ENCODE measurements around the gene CEP83.
A peak's percentile ranks its signal among the peaks of the same experiment; 100 is the strongest.
"Not testable (repeated sequence)": the region's sequence is repeated elsewhere in the genome, so short reads cannot be mapped to it uniquely, and the experiment has no call there.

Gene CEP83

DNA sequence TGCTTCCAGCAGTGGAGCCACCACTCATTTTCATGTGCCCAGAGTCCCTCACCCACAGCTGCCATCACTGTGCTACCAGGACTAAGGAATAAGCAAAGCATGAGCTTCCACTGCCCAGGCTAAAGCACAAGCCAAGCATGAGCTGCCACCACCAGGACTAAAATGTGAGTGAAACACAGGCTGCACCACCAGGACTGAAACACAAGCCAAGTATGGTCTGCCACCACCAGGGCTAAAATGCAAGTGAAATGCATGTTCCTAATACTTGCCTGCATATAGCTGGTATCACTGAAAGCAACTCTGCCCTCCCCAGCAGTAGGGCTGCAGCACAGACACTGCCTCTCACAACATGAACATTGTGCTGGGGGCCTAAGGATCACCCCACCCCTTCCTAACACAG lies 30.0 kb downstream of the CEP83 start:
- no peak for DNase-seq

DNA sequence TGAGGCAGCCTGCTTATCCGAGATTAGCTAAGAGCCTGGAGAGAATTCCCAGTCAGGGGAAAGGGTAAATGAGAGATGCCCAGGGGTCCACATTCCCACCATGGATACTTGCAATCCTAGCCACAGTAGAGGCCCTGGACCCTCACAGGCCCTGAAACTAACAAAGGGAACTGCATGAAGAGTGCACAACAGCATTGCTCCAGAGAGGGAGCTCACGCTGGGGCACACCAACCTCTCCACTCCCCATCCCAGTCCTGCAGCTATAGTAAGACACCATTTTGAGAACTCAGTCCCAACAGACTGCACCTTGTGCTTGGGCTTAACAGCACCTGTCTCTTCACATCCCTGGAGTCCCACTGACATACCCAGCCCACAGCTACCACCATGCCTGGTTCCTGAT lies 30.5 kb downstream of the CEP83 start:
- DNase-seq = no peak

- no peak for DNase-seq
Measured at GRCh38 chr12:94427501-94428381, 31.9 kb downstream of the CEP83 start.

DNA sequence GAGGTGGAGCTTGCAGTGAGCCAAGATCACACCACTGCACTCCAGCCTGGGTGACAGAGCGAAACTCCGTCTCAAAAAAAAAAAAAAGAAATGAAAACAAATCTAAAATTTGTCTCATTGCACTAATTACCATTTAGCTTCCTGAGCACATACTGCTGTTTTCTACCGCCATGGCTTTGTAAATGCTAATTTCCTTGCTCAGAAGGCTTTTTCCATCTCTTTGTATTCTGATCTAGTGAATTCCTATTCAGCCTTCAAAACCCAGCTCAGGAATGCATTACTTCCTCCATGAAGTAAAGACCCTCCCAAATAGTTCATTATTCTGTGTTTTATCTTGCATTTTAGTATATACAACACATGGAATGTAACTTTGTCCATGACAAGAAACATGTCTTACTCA lies 33.6 kb downstream of the CEP83 start:
- DNase-seq = no peak

DNA sequence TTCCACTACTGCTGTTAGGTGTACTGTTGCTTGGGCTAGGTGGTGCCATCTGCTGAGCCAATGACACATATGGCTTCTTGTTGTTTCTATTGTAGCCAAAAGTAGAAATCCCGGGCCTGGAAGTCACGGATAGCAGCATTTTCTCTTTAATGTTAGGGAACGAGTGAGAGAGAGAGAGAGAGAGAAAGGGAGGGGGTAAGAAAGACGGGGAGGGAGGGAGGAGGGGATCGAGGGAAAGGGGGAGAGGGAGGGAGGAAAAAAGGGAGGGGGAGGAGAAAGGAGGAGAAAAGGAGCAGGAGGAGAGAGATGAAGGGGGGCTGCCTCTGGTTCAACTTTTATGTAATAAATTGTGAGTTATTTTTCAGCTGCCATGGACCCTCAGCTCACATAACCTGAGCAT lies 34.8 kb downstream of the CEP83 start:
- DNase-seq = not testable (repeated sequence)

- no peak for DNase-seq
Measured at GRCh38 chr12:94421868-94422740, 37.6 kb downstream of the CEP83 start.

- DNase-seq = no peak
Measured at GRCh38 chr12:94418517-94418916, 41.1 kb downstream of the CEP83 start.

- no peak for DNase-seq
Measured at GRCh38 chr12:94416613-94417012, 43.1 kb downstream of the CEP83 start.

- DNase-seq = no peak
Measured at GRCh38 chr12:94415066-94415465, 44.6 kb downstream of the CEP83 start.

DNA sequence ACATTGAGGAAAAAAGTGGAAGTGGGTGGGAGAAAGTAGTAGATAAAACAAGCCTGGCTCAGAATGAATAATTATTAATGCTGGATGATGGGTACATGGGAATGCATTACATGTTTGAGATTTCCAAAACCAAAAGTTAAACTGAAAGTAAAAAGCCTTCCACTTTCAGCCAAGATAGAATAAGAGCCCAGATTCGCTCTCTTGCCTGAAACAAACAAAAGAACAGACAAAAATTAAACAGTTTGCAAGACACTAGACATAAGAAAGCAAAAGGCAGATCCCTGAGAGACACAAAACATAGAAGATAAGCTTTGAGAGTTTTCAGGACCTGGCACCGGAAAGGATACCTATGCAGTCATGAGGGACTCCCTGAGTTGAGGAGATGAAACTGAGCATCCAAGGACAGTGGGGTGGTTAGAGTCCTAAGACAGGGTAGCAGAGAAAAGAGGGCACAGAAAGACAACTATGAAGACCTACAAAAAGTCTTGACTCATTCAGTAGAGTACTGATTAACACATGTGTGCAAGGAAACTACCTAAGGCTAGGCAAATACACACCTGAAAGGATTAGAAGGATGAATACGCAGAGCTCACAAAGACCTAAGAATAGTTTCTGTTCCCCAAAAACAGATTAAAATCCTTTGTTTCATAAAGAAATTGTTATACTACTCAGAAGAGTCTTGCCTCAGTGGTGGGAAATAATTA lies 54.1 kb downstream of the CEP83 start:
- DNase-seq = no peak

DNA sequence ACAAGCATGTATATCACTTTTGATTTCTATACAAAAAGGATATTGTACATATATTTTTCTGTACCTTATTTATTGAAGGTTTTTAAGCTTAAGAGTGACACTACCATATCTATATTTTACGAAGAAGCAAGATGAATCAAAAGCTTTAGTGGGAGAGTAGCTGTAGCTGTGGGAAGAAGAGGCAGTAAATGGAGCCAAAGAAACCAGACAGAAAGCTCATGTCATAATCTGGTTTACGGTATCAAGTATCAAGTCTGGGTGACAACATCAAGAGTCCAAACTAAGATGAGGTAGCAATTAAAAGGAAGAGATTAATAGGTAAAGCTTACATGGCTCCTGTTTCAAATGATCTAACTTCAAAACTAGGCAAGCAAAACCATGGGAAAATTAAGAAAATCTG lies 54.8 kb downstream of the CEP83 start:
- no peak for DNase-seq

DNA sequence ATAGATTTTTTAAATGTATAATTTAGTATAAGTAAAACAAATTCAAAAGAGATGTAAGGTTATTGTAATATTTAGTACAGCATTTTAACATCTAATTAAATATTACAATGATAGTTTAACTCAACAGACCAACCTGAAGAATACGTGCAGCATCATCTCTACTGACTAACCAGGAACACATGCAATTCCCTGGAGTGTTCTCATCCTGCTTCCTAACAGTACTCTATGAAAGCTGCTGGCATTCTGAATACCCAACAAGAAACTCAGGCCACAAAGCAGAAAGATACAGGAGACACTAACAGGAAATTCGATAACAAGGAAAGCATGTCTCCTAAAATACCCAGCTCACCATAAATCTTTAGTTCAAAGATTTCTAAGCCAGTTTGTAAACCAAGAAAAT lies 58.3 kb downstream of the CEP83 start:
- DNase-seq = no peak

- DNase-seq = not testable (repeated sequence)
Measured at GRCh38 chr12:94398685-94399084, 61.0 kb downstream of the CEP83 start.

GRCh38 chr12:94397401-94397800 lies 62.3 kb downstream of the CEP83 start:
- no peak for DNase-seq

GRCh38 chr12:94396014-94396413 lies 63.7 kb downstream of the CEP83 start:
- not testable (repeated sequence) for DNase-seq

GRCh38 chr12:94390130-94390485 lies 69.6 kb downstream of the CEP83 start:
- DNase-seq = no peak

GRCh38 chr12:94389482-94390129 lies 70.1 kb downstream of the CEP83 start:
- not testable (repeated sequence) for DNase-seq

DNA sequence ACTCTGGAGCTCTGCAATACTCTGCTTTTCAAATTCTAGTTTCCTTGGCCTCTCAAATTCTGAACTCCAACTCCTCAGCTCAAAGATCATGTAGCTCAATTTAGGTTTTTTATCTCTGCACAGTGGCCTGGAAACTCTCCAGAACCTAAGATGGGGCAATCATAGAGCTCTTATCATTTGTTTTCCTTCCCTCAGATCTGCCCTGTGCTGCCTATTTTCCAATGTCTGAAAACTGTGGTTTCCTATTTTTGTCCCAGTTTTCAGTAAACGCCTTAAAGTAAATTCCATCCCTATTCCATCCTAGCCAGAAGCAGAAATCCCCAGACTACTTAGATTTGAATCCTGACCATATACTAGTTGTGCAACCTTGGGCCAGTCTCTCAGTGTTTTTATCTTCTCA lies 73.2 kb downstream of the CEP83 start:
- no peak for DNase-seq

DNA sequence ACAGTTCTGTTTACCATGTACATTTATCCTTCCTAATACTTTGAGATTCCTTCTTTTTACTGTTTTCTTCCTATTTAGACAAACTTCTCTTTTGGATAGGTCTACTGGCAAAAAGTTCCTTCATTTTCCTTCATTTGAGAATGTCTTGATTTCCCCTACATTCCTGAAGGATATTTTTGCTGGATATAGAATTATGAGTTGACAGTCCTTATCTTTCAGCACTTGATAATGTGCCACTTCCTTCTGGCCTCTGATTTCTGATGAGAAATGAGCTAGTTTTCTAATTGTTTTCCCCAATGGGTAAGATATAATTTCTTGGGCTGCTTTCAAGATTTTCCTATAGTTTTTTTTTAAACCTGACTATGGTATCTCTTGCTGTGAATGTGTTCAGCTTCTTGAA lies 75.6 kb downstream of the CEP83 start:
- no peak for DNase-seq

DNA sequence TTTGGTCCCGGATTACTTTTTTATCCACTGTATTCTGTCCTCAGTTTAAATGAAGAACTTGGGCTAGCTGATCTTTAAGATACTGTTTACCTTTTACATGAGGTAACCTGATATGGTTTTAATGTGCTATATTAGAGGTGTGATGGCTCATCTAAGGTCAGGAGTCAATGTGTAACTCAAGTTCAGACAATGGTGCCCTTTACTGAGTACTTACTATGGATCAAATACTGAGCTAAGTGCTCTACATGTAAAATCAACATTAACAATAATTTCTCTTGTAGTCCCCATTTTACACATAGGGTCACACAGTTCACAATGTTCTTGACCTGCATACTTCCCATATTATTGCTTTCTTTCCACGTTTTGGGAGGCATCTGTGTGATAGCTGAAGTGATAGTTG lies 79.2 kb downstream of the CEP83 start:
- no peak for DNase-seq

GRCh38 chr12:94379479-94380113 lies 80.1 kb downstream of the CEP83 start:
- DNase-seq = peak; percentile 5 to 25

- no peak for DNase-seq
Measured at GRCh38 chr12:94377599-94377998, 82.1 kb downstream of the CEP83 start.

Data from activated CD4-positive, alpha-beta T cell treated with anti-CD3 and anti-CD28 coated beads, Interleukin-2, amount 50 U/mL, for 48 hours (primary cell).